C4-2B (cell line): ENCODE data around the gene CDCP2.

Experiments used
- CTCF ChIP-seq: fragments of 450-650 bp; conservative IDR thresholded peaks from 2 replicates; pipeline ENCODE4 v1.5.1; 2017; ENCODE audit warnings: mild to moderate bottlenecking
- ZFX ChIP-seq: fragments of 450-650 bp; IDR thresholded peaks from 2 replicates; pipeline ENCODE4 v1.6.1; 2017

GRCh38 chr1:54160351-54160750, 7.6 kb upstream of the CDCP2 start:
- TF ChIP-seq CTCF, result no peak
- TF ChIP-seq ZFX, result no peak
